Measurements from ENCODE around the gene GABRB3.

GABRB3 gene

DNA sequence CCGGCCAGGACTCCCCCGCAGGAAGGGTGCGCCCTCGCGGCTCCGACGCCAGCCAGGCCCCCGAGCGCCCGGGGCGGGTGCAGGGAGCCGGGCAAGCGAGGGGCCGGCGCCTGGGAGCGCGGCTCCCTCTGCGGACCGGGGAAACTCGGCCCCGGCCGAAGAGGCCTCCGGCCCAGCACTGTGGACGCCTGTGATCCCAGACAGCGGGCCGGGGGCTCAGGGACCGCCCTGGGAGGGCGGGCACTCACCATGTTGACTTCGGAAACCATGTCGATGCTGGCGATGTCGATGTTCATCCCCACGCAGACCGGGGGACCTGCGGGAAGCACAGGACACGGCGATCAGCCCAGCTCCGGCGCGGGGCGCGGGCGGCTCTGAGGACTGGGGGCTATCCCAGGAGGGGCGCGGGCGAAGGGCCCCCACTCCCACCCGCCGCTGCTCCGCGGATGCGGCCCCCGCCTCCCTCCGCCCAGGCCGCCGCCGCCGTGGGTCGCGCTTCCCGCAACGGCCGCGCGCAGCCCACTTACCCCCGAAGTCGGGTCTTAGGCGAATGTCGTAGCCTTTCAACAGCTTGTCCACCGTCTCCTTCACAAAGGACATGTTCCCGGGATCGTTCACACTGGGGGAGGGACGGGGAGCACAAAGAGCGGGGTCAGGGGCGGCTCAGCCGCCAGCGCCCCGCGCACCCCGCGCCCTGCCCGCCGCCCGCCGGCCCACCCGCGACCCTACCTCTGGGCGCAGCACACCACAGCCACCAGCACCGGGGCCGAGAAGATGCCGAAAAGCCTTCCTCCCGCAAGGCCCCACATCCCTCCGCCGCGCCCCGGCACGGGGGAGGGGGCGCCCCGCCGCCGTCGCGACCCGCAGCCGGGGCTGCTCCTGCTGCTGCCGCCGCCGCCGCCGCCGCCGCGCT lies at the start of gene GABRB3:
Gene GABRB3 (minus strand): TSS at position 913 of the 913 bp plus-strand sequence.
- no peak for DNase-seq (ENCODE audit: low read depth in 1 of 2, low spot score in 1 of 2)

DNA sequence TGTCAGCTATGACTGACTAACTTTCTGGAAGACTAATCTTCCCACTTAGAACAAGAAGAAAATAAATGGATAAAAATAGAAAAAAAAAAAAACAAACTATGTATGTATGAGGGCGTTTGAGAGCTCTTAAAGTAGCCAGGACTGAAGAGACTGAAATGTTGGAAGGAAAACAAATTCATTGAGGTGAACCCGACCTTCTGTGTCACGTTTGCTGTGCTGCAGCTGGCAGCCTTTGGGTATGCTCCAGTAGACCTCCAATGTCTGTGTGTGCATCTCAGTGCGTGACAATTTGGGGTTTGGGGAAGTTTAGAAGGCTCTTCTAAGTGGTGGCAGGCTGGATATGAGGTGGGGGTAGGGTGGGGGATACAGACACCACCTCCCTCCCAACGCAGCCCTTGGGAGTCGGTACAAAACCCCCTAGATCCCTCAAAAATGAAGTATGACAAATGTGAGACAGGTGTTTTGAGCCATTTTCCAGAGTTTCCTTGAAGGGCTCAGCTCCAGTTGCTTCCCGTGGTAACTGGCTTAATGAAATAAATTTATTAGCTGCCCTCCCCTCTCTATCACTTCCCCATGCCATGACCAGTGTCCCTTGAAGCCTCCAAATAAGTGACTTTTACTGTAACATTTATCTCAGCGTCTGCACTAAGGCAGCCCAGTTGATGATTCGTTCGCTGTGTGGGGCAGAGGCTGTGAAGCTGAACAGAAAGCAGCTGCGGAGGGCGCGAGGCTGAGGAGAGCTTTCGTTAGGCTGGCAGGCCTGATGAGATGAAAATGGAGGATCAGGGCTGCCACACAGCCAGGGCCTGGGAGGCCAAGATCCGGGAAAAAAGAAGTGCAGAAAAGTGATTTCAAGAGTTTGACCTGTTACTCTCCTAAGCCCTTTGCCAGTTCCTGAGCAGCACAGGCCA lies 34.9 kb upstream of the GABRB3 start:
- DNase-seq (ENCODE audit: low read depth in 1 of 2, low spot score in 1 of 2) = no peak

DNA sequence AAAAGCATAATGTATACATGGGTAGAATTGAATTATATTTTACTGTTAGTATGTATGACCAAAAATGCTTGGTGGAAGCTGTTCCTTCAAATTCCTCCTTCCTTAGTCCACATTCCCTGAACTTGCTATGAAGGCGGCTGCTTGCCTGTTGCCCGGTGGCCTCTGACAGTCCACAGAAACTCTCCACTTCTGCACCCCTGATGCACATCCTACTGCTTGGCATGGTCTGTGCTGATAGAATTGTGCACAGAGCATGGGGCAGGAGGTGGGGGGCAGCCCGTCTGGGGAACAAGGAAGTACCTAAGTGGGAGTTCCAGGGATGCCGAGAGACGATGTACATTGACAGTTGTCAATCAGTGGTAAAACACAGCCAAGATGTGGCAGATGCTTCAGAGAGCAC lies 33.7 kb upstream of the GABRB3 start:
- DNase-seq (ENCODE audit: low read depth in 1 of 2, low spot score in 1 of 2) = no peak

DNA sequence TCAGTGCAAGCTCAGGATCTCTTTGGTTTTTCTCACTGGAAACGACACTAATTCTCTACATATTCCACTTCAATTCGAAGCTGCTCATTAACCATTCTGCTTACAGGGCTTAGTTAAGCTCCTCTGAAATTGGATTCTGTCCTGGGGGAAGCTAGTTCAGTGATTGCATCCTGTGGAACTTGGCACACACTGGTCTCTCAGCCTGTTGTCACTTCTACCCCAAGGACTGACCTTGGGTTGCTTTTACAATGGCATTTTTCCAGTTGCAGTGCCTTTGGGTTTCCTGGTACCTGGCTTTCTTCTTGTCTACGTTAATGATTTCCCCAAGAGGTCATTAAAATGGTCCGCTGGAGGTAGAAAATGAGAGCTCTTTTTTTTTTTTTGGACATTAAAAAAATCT lies 33.3 kb upstream of the GABRB3 start:
- DNase-seq (ENCODE audit: low read depth in 1 of 2, low spot score in 1 of 2) = no peak

DNA sequence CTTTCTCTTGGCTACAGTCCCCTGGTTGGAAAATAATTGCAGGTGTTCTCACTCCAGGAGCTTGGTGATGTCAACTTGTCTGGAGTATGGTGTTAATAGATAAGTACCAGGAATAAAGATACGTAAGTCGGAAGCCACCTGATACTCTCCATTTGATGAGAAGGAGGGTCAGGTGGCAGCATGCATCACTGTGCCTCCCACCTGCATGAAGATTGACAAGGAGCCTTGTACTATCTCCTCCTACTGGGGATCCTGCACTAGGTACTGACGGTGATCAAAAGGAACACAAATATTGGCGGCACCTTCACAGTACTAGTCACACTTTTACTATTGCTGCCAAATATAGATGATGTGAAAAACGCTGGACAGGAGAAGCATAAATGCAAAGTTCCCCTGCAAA lies 32.6 kb upstream of the GABRB3 start:
- DNase-seq (ENCODE audit: low read depth in 1 of 2, low spot score in 1 of 2) = no peak

DNA sequence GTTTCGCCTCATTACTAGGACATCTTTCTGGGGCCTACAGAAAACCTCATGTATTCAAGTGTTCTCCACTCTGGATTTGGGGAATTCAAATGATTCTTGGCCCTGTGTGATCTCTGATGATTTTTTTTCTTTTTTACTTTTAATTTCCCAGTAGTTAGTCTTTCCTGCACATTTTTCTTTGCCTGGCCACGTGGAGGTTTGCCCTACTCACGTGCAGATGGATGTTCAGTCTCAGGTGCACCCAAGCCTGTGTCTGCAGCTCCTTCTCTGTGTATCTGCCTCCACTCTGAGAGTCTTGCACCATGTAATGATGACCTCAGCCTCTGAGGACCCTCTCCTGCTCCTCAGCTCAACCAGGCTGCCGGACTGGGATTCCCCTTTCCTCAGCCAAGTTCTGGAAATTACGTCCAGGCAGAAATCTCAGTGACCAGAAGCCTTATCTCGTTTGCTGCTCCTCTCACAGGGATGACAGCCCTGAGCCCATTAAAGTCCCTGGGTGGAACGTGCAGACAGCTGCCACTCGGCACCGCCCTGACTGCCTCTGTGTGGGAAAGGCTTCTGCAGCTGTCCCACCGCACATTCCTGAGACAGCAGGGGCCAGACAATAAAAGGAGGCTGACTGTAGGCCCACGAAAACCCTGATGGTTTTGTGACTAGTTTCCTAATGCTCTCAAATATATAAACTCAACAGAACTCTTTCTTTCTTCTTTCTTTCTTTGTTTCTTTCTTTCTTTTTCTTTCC lies 31.4 kb upstream of the GABRB3 start:
- DNase-seq (ENCODE audit: low read depth in 1 of 2, low spot score in 1 of 2) = no peak

DNA sequence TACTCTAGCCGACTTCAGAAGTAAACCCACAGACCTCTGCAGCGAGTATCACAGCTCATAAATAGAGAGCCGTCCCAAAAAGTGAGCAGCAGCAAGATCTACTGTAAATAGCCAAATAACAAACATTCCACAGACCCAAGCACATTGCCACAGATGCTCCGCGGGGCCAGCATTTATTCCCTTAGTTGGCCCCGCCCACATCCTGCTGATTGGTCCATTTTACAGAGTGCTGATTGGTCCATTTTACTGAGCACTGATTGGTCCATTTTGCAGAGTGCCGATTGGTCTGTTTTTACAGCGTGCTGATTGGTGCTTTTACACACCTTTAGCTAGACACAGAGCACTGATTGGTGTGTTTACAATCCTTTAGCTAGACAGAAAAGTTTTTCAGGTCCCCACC lies 17.3 kb upstream of the GABRB3 start:
- no peak for DNase-seq (ENCODE audit: low read depth in 1 of 2, low spot score in 1 of 2)

DNA sequence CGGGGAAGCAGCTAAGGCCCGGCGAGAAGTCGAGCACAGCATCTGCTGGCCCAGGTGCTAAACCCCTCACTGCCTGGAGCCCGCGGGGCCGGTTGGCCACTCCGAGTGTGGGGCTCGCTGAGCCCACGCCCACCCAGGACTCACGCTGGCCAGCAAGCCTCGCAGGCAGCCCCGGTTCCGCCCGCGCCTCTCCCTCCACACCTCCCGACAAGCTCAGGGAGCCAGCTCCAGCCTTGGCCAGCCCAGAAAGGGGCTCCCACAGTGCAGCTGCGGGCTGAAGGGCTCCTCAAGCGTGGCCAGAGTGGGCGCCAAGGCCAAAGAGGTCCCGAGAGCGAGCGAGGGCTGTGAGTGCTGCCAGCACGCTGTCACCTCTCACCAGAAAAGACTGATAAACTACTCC lies 8.9 kb upstream of the GABRB3 start:
- DNase-seq (ENCODE audit: low read depth in 1 of 2, low spot score in 1 of 2) = no peak

DNA sequence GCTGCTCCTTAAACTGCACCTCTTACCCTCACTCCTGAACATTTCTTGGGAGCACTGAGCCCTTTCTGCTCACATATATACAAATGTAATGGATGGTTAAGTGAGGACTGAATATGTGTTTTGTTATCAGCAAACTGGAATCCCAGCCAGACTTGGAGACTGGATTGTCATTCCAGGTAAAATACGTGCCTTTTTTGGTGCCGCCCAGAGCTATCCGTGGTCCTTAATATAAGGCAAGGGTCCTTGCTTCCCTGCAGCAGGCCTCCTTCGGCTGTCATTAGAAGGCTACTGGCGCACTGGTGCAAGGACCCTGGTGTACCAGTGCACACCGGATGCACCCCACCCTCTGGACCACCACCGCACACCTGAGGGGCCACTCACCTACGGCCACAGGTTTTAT lies 1.1 kb upstream of the GABRB3 start:
- DNase-seq (ENCODE audit: low read depth in 1 of 2, low spot score in 1 of 2) = no peak

DNA sequence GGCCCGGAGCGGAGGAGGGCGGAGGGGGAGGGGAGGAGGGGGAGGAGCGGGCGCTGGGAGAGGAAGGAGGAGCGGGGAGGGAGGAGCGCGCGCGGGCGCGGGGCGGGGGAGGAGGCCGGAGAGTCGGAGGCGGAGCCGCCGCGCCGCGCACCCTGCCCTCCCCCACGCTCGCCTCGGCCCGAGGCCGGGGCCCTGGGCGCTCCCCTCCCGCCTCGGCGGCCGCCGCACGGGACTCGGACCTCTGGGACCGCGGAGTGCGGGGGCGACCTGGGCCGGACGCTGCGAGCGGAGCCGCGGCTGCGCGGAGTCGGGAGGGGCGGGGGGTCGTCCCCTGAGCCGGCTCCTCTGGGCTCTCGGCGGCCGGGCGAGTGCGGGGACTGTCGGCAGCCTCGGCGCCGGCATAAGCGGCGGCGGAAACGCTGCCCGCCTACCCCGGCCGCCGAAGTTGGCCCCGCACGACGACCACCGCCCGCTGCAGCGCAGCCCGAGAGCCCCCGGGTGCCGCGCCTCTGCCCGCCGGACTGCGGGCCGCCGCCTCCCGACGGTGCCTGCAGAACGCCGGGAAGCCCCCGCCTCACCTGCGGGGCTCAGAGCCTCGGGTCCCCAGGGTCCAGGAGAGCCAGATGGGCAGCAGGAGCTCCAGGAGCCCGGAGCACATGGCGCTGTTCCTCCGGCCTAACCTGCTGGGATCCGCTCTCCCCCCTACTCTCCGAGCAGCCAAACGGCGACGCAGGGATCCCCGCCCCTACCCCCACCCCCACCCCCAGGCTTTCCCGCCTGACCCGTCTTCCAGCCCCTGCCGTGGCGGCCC lies 406 bp upstream of the GABRB3 start:
- DNase-seq (ENCODE audit: low read depth in 1 of 2, low spot score in 1 of 2) = no peak

DNA sequence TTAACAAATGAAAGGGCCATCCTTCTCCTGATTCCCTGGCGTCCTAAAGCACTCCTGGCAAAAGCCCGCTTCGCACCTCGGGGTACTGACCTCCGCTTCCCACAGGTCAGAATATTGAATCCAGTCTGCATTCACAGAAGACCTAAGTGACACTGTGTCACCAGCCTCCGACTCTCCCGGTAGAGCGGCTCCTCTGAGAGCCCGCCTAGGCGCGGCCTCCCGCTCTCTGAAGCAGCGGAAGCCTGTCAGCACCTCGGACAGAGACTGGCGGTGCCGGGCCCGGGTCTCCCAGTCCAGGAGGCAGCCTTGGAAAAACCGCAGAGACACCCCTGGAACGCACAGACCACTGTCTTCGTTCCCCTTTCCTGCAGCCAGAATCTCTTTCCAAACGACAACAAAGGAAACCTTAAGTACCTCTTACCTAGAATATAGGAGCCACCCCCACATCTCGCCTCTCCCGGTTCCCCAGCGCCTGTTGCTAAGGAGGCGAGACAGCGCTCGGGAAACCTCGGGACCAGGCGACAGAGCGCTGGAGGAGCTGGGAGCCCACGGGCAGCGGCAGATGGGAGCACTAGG lies 1.2 kb downstream of the GABRB3 start:
- DNase-seq (ENCODE audit: low read depth in 1 of 2, low spot score in 1 of 2) = no peak

DNA sequence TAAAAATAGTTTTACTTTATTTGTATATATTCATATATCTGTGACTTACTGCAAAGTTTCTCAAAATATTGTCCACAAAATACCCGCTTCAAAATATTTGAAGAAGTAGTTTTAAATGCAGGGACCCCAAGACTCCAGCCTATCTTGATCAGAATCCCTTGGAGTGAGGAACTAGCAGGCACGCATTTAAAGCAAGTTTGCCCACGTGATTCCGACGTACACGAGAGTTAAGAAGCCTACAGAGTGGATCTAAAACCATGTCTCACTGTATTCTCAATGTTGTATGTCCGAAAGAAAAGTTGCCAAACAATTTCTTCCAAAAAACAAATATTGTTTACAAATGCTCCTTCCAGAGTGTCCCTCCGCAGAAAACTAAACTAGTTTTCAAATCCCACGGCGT lies 1.7 kb downstream of the GABRB3 start:
- no peak for DNase-seq (ENCODE audit: low read depth in 1 of 2, low spot score in 1 of 2)

DNA sequence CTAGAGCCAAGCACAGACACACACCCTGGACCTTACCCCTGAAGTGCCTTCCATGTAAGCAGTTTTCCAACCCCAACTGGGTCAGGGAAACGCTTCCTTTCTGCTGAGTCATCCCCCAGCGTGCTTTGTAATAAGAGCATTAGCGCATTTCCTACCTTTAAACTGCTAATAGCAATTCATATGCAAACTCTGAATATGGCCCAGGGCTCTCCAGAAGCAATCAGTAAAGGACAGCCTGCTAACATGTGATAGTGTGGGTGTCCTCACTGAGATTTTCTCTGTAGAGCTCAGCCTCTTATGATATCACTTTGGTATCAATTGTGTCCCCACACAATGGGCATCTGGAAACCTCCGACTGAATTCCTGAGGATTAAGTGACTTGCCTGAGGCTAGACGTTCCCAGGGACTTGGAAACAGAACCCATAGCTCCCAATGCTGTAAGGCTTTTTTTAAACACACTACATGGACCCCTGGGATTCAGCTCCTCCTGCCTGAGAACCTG lies 5.6 kb downstream of the GABRB3 start:
- DNase-seq (ENCODE audit: low read depth in 1 of 2, low spot score in 1 of 2) = no peak

DNA sequence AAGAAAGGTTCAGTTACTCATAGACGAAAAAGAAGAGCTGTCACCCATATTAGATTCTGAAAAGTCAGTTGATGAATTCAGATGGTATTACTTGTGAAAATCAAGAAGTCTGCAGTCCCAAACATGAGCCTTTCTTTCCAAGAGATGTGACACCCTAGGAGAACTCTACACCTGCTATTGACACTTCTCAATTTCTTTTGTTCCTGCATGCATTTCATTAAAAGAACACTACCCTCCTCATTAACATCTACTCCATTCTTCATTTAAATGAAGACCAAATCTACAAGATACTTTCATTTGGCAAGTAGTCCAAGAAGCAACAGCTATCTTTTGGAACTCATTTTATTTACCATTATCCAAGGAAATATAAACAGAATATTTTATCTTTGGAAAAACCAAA lies 6.6 kb downstream of the GABRB3 start:
- no peak for DNase-seq (ENCODE audit: low read depth in 1 of 2, low spot score in 1 of 2)

DNA sequence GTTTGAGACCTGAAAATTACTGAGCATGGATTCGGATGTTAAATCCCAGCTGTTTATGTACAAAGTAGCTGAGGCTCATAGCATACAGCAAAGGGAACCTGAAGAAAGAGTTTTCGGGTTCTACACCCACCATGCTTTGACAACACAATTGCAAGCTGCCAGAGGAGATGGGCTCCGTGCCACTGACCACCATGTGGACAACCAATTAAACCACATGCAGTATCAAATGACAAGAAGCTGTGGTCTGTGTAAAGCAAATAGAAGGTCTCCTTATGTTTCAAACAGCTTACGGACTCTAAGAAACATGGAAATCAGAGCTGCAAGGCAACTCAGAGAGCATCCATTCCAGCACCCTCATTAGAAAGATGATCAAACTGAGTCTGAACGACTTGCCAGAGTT lies 12.9 kb downstream of the GABRB3 start:
- DNase-seq (ENCODE audit: low read depth in 1 of 2, low spot score in 1 of 2) = no peak

DNA sequence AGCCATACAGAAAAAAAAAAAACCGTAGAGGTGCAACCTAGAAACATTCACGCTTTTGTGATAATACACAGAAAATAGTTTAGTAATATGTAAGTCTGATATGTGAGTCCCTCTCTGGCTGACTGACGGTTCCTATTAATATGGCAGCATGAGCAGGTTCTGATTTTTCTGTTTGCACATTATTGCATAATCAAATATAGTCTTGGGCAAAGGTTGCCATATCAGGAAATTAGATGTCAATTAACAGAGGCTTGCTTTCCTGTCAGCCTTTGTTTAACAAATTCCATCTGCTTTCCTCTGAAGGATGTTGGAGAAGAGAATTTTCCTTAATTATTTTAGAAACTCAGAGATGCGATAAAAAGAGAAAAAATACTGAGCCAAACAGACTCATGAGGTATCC lies 14.8 kb downstream of the GABRB3 start:
- no peak for DNase-seq (ENCODE audit: low read depth in 1 of 2, low spot score in 1 of 2)

DNA sequence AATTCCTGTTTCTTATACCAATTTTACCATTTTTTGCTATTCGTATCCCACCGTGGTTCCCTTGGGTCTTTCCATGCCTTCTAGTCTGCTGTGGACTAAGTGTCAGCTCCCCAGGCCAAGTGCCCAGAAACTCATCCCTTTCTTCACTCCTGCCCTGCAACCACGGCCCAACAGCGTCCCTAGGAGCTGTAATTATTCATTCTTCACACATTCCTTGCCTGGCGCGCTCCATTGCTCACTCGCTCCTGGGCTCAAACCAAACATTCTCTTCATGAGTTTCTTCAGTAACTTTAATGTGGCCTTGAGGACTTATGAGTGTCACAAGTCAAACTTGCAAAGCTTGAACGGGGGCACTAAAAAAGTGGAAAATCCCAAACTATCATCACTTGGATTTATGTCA lies 15.7 kb downstream of the GABRB3 start:
- no peak for DNase-seq (ENCODE audit: low read depth in 1 of 2, low spot score in 1 of 2)

DNA sequence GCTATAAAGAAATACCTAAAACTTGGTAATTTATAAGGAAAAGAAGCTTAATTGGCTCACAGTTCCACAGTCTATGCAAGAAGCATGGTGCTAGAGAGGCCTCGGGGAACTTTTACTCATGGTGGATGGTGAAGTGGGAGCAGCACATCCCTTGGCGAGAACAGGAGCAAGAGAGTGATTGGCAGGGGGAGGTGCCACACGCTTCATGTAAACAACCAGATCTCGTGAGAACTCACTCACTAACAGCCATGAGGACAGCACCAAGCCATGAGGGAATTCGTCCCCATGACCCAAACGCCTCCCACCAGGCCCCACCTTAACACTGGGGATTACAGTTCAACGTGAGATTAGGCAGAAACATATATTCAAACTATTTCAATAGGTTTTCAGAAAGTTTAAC lies 28.0 kb downstream of the GABRB3 start:
- no peak for DNase-seq (ENCODE audit: low read depth in 1 of 2, low spot score in 1 of 2)

DNA sequence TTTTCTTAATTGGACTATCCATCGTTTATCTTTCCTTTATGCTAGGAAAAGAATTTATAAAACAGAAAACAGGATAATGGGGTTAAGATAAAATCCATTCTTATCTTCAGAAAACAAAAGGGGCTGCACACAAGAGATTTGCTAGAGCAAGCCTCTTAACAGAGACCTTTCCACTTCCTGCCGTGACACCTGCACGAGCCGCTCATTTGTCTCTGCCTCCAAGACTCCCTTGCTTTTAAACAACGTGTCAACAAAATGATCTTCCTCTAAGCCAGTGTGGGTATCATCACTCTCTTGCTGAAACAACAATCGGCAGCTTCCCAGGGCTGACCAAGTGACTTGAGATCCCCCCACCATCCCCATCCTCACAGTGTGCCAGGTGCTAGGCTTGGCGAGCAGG lies 33.1 kb downstream of the GABRB3 start:
- DNase-seq (ENCODE audit: low read depth in 1 of 2, low spot score in 1 of 2) = no peak

DNA sequence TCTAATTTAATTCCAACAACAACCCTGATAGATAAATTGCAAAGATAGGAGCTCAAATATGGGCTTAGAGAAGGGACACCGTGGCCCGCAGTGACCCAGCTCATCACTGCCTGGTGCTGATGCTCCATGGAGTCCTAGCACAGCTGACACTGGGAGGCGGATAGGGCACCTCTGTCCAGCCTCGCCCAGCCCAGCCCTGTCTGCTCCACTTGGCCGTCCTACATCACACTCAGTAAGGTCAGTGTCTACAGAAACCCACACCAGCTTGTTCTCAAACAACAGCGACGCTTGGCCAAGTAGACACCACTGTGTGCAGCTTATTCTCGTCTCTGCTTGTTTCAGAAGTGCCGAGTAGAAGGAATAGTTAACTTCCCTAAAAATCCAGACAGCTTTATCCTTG lies 33.9 kb downstream of the GABRB3 start:
- DNase-seq (ENCODE audit: low read depth in 1 of 2, low spot score in 1 of 2) = no peak

All from activated CD4-positive, alpha-beta T cell treated with anti-CD3 and anti-CD28 coated beads, Interleukin-2, amount 50 U/mL, for 24 hours (primary cell).